Activated naive CD8-positive, alpha-beta T cell treated with anti-CD3 and anti-CD28 coated beads for 36 hours (primary cell): ENCODE results near the gene SLC7A8. TPM values are rescaled to one million over a fixed set of nuclear protein-coding genes. Genes with fewer than 3 reads are reported as not detected.
"Not testable (repeated sequence)": the region's sequence is repeated elsewhere in the genome, so short reads cannot be mapped to it uniquely, and the experiment has no call there.

Experiments used
- DNase-seq: peaks from one replicate; pipeline ENCODE4 v3.0.0; 2021
- H3K27ac Mint-ChIP-seq: one replicate; pipeline ENCODE4 v1.8.0; 2022; ENCODE audit warnings: mild to moderate bottlenecking, moderate library complexity, mixed read lengths
- H3K27me3 Mint-ChIP-seq: one replicate; pipeline ENCODE4 v1.8.0; 2022; ENCODE audit warnings: mild to moderate bottlenecking, mixed read lengths
- H3K36me3 Mint-ChIP-seq: one replicate; pipeline ENCODE4 v1.8.0; 2021; ENCODE audit warnings: mild to moderate bottlenecking, mixed read lengths
- H3K4me1 Mint-ChIP-seq: one replicate; pipeline ENCODE4 v1.8.0; 2021; ENCODE audit warnings: mixed read lengths
- H3K4me3 Mint-ChIP-seq: one replicate; pipeline ENCODE4 v1.8.0; 2022; ENCODE audit warnings: mild to moderate bottlenecking, moderate library complexity, mixed read lengths
- H3K9me3 Mint-ChIP-seq: one replicate; pipeline ENCODE4 v1.8.0; 2022; ENCODE audit warnings: mixed read lengths
- total RNA-seq, 2 experiments: library from RNA; stranded (reverse); gene quantifications; one replicate each; pipeline ENCODE4 v1.2.3, GENCODE V29; 2021

SLC7A8 gene
- 1 to 10 TPM; 2.5 to 2.8 TPM for total RNA-seq

DNA sequence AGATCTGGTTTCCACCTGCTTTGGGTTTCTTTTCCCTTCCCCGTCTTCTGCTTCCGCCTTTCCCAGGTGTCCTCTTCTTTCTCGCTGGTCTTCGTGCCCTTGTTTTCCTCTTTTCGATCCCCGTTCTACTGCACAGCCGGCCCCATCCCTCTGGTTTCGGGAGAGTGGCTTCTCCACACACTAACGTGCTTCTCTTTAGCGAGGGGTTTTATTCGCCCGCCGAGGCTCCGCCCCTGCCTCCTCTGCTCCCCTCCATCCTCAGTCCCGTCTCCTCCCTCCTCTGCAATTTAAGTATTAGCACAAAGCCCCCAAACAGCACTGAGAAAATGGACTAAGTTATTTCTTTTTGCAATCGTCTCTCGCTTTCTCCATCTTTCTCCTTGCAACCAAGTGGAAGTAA lies at the start of gene SLC7A8:
SLC7A8 (minus strand) TSS at position 182 of the 400 bp plus-strand sequence. CDS start 746 bp downstream, outside the sequence.
- peak; percentile 29 for DNase-seq
- Mint-ChIP-seq H3K9me3 (no peaks in the 10 kb centered on the region), H3K4me3 (no peak within 1 kb of the TSS), H3K27me3 (peaks cover 9% of the 10 kb centered on the region), H3K27ac (no peak within 1 kb of the TSS), H3K4me1 (peaks cover 7% of the 10 kb centered on the region), H3K36me3 (no peaks in the 10 kb centered on the region)

DNA sequence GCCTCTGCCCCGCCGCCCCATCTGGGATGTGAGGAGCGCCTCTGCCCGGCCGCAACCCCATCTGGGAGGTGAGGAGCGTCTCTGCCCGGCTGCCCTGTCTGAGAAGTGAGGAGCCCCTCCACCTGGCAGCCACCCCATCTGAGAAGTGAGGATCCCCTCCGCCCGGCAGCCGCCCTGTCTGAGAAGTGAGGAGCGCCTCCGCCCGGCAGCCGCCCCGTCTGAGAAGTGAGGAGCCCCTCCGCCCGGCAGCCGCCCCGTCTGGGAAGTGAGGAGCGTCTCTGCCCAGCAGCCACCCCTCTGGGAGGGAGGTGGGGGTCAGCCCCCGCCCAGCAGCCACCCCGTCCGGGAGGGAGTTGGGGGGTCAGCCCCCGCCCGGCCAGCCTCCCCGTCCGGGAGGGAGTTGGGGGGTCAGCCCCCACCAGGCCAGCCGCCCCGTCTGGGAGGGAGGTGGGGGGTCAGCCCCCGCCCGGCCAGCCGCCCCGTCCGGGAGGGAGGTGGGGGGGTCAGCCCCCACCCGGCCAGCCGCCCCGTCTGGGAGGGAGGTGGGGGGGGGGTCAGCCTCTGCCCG lies 48.9 kb upstream of the SLC7A8 start:
- not testable (repeated sequence) for H3K4me3 Mint-ChIP-seq

DNA sequence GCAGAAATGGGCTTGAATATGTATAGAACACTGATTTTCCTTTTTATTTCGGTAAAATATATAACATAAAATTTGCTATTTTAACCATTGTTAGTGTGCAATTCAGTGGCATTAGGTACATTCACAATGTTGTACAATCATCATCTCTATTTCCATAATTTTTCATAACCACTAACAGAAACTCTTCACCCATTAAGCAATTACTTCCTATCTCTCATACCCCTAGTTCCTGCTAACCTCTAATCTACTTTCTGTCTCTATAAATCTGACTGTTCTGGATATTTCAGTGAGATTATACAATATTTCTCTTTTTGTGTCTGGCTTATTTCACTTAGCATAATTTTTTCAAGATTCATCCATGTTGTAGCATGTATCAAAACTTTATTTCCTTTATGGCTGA lies 45.4 kb upstream of the SLC7A8 start:
- H3K27ac Mint-ChIP-seq = no peak overlapping the region
- DNase-seq = no peak
- peaks cover 15% of the 10 kb centered on the region for H3K27me3 Mint-ChIP-seq
- H3K9me3 Mint-ChIP-seq = peaks cover 4% of the 10 kb centered on the region
- H3K4me3 Mint-ChIP-seq = no peak overlapping the region
- no peaks in the 10 kb centered on the region for H3K36me3 Mint-ChIP-seq
- H3K4me1 Mint-ChIP-seq = peaks cover 6% of the 10 kb centered on the region

More for the DNA sequence above, 48.9 kb upstream of the SLC7A8 start:
- DNase-seq, H3K36me3 Mint-ChIP-seq, H3K9me3 Mint-ChIP-seq, H3K4me1 Mint-ChIP-seq, H3K27ac Mint-ChIP-seq: not testable (repeated sequence)
- H3K27me3 Mint-ChIP-seq = peaks cover 19% of the 10 kb centered on the region

DNA sequence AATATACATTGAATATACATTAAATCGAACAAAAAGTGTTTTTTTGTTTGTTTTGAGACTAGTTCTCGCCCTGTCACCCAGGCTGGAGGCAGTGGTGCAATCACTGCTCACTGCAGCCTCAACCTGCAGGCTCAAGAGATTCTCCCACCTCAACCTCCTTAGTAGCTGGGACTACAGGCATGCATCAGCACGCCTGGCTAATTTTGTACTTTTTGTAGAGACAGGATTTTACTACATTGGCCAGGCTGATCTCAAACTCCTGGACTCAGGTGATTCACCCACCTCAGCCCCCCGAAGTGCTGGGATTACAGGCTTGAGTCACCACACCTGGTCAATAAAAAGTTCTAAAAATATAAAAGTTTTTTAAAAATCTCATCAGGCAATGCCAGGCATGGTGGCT lies 44.1 kb upstream of the SLC7A8 start:
- Mint-ChIP-seq H3K4me1 (peaks cover 6% of the 10 kb centered on the region), H3K4me3 (no peak overlapping the region), H3K36me3 (no peaks in the 10 kb centered on the region), H3K27me3 (peaks cover 15% of the 10 kb centered on the region), H3K9me3 (peaks cover 4% of the 10 kb centered on the region), H3K27ac (no peak overlapping the region)
- no peak for DNase-seq

DNA sequence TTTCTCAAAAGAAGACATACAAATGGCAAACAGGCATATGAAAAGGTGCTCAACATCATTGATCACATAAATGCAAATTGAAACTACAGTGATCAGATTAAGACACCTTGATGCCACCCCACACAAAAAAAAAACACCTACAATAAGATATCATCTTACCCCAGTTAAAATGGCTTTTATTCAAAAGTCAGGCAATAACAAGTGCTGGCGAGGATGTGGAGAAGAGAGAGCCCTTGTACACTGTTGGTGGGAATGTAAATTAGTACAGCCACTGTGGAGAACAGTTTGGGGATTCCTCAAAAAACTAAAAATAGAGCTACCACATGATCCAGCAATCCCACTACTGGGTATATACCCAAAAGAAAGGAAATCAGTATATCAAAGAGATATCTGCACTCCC lies 41.5 kb upstream of the SLC7A8 start:
- DNase-seq, H3K4me1 Mint-ChIP-seq, H3K36me3 Mint-ChIP-seq, H3K27ac Mint-ChIP-seq, H3K4me3 Mint-ChIP-seq, H3K9me3 Mint-ChIP-seq: not testable (repeated sequence)
- peaks cover 33% of the 10 kb centered on the region for H3K27me3 Mint-ChIP-seq

DNA sequence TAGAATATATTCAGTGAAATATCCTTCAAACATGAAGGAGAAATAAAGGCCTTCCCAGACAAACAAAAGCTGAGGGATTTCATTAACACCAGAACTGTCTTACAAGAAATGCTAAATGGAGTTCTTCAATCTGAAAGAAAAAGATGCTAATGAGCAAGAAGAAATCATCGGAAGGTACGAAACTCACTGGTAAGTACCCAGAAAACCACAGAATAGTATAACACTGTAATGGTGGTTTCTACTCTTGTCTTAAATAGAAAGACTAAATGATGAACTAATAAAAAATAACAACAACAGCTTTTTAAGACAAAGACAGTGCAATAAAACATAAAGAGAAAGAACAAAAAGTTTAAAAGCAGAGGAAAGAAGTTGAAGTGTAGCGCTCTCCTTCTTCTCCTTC lies 35.6 kb upstream of the SLC7A8 start:
- no peak overlapping the region for H3K27ac Mint-ChIP-seq
- H3K9me3 Mint-ChIP-seq = peaks cover 5% of the 10 kb centered on the region
- no peak for DNase-seq
- H3K4me1 Mint-ChIP-seq = no peaks in the 10 kb centered on the region
- H3K36me3 Mint-ChIP-seq = no peaks in the 10 kb centered on the region
- H3K4me3 Mint-ChIP-seq = no peak overlapping the region
- peaks cover 41% of the 10 kb centered on the region for H3K27me3 Mint-ChIP-seq

DNA sequence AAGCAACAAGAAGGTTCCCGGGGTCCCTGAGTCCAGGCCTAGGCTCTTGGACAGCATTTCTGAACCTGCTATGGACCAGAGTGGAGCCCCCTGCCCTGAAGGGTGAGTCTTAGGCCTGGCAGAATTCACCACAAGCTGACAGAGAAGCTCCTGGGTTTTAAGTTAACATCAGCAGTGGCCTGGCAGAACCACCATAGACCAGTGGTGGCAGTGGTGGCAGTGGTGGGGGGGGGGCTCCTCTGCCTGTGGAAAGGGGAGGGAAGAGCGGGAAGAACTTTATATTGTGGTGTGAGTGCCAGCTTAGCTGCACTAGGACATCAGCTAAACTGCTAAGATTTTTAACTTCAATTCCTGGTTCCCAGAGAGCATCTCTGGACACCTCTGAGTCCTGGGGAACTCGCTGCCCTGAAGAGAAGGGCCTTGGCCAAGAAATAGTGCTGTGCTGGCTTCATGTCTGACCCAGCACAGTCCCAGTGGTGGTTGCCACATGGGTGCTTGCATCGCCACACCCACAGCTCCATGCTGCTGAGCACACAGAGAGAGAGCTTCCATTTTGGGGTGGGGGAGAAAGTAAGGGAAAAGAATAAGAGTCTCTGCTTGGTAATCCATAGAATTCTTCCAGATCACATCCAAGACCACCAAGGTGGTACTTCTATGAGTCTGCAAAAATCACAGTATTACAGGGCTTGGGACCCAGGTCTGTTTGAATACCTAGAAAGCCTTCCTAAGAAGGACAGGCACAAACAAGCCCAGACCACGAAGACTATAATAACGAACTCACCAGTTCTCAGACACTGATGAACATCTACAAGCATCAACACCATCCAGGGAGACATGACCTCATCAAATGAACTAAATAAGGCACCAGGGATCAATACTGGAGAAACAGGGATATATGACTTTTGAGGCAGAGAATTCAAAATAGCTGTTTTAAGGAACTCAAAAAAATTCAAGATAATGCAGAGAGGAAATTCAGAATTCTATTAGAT lies 33.9 kb upstream of the SLC7A8 start:
- H3K27ac Mint-ChIP-seq = no peak overlapping the region
- no peaks in the 10 kb centered on the region for H3K4me1 Mint-ChIP-seq
- H3K36me3 Mint-ChIP-seq = no peaks in the 10 kb centered on the region
- H3K27me3 Mint-ChIP-seq = peaks cover 41% of the 10 kb centered on the region
- DNase-seq = no peak
- H3K9me3 Mint-ChIP-seq = peaks cover 5% of the 10 kb centered on the region
- H3K4me3 Mint-ChIP-seq = no peak overlapping the region

DNA sequence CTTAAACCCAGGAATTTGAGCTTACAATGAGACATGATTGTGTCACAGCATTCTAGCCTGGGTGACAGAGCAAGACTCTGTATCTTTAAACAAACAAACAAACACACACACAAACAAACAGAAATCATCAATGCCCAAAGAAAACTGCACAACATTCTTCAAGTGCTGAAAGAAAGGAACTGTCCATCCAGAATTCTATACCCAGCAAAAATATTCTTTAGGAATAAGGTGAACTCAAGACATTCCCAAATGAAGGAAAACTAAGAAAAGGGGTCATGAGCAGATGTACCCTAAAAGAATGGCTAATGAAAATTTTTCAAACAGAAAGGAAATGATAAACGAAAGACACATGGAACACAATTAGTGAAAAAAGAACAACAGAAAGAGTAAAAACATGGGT lies 32.0 kb upstream of the SLC7A8 start:
- H3K4me3 Mint-ChIP-seq = no peak overlapping the region
- no peaks in the 10 kb centered on the region for H3K36me3 Mint-ChIP-seq

DNA sequence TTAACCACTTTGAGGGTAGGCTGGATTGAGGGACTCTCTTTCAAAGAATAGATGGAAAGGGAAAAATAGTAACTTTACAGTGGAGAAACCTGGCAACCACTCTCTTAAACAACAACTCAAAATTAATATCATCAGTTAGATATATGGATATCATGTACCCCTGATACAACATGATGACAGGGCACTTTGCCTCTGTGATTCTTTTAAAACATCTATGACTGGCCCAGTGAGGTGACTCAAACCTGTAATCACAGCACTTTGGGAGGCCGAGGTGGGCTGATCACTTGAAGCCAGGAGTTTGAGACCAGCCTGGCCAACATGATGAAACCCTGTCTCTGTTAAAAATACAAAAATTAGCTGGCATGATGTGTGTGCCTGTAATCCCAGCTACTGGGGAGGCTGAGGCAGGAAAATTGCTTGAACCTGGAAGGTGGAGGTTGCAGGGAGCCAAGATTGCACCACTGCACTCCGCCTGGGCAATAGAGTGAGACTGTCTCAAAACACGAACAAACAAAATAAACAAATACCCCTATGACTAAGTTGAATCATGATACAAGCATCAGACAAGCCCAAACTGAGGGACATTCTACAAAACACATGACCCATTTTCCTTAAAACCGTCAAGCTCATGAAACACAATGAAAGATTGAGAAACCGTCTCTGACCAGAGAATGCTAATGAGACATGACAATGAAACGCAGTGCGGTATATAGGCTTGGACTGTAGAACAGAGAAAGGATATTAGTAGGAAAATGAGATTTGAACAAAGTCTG lies 26.4 kb upstream of the SLC7A8 start:
- no peak for DNase-seq
- H3K27me3 Mint-ChIP-seq = peaks cover 22% of the 10 kb centered on the region
- H3K4me1 Mint-ChIP-seq = peaks cover 2% of the 10 kb centered on the region
- H3K9me3 Mint-ChIP-seq = peaks cover under 1% of the 10 kb centered on the region
- H3K36me3 Mint-ChIP-seq = no peaks in the 10 kb centered on the region
- no peak overlapping the region for H3K4me3 Mint-ChIP-seq
- no peak overlapping the region for H3K27ac Mint-ChIP-seq

More for the DNA sequence above, 32.0 kb upstream of the SLC7A8 start:
- no peak overlapping the region for H3K27ac Mint-ChIP-seq
- DNase-seq = no peak
- no peaks in the 10 kb centered on the region for H3K4me1 Mint-ChIP-seq
- peaks cover 5% of the 10 kb centered on the region for H3K9me3 Mint-ChIP-seq
- H3K27me3 Mint-ChIP-seq = peaks cover 30% of the 10 kb centered on the region

DNA sequence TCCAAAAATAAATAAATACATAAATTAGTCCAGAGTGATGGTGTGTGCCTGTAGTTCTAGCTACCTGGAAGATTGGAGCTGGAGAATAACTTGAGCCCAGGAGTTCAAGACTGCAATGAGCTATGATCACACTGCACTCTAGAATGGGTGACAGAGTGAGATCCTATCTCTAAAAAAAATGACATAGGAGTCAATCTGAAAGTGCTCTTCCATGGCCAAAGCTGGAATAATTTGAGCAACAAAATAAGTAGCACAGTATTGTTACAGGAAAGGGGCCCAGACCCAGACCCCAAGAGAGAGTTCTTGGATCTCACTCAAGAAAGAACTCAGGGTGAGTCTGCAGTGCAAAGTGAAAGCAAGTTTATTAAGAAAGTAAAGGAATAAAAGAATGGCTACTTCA lies 24.9 kb upstream of the SLC7A8 start:
- no peak for DNase-seq
- no peak overlapping the region for H3K27ac Mint-ChIP-seq
- no peaks in the 10 kb centered on the region for H3K9me3 Mint-ChIP-seq
- peaks cover 2% of the 10 kb centered on the region for H3K4me1 Mint-ChIP-seq
- peaks cover 22% of the 10 kb centered on the region for H3K27me3 Mint-ChIP-seq
- H3K4me3 Mint-ChIP-seq = no peak overlapping the region
- H3K36me3 Mint-ChIP-seq = no peaks in the 10 kb centered on the region

DNA sequence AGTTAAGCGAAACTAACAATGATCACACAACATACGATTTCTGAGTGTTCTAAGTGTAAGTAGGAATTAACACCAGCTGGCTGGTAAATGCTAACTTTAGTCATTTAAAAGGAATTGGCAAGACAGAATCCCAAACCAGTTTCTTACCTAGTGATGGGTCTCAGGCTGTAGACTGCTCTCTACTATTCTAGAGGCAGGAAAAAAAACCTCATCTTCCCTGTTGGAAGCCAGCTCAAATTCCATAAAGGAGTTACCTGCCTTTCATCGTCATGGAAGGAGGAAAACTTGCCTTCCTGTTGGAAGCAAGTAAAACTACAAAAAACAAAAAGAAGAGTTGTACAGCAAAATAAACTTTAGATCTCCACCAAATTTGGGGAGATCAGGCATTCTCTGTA lies 23.7 kb upstream of the SLC7A8 start:
- Mint-ChIP-seq H3K4me1 (peaks cover 2% of the 10 kb centered on the region), H3K4me3 (no peak overlapping the region), H3K27ac (no peak overlapping the region), H3K36me3 (no peaks in the 10 kb centered on the region), H3K9me3 (no peaks in the 10 kb centered on the region), H3K27me3 (peaks cover 22% of the 10 kb centered on the region)
- DNase-seq = no peak

DNA sequence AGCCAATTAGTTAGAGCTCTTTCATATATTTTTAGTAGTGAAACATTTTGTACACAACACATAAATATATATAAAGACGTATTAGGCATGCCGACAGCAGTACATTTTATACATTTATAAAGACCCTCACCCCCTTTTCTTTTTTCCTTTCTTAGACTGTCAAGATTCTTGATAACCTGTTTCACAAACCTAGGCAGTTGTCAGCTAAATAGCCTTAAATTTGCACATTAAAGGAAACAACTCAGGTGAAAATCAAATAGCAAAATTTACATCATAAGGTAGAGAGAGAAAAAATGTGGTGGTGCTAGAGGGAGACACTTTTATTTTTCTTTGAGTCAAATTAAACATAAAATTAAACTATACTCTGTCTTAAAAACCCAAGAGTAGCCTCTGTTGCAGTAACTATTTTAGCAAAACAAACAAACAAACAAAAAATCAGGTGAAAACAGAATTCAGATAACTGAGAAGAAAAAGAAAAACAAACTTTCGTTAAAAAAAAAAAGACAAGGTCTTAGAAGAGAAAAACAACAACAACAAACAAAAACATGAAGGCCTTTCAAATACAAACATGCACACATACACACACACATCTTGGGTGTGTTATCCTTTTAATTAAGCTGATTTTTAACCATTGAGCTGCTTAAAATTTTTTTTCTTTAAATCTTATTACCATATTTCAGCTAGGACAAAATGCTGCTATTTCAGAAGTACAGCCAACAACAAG lies 23.1 kb upstream of the SLC7A8 start:
- no peaks in the 10 kb centered on the region for H3K36me3 Mint-ChIP-seq
- no peaks in the 10 kb centered on the region for H3K9me3 Mint-ChIP-seq
- peaks cover 2% of the 10 kb centered on the region for H3K4me1 Mint-ChIP-seq
- H3K27ac Mint-ChIP-seq = no peak overlapping the region
- H3K27me3 Mint-ChIP-seq = peaks cover 22% of the 10 kb centered on the region
- DNase-seq = no peak
- H3K4me3 Mint-ChIP-seq = no peak overlapping the region

DNA sequence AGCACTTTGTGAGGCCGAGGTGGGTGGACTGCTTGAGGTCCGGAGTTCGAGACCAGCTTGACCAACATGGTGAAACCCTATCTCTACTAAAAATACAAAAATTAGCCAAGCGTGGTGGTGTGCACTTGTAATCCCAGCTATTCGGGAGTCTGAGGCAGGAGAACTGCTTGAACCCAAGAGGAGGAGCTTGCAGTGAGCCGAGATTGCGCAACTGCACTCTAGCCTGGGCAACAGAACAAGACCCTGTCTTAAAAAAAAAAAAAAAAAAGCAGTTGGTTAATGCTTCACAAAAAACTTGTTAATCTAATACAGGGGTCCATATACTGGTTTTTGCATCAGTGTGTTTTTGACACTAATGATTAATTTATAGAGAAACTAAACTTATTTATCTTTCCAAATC lies 18.5 kb upstream of the SLC7A8 start:
- no peak overlapping the region for H3K4me3 Mint-ChIP-seq
- H3K27me3 Mint-ChIP-seq = no peaks in the 10 kb centered on the region
- H3K4me1 Mint-ChIP-seq = no peaks in the 10 kb centered on the region
- no peaks in the 10 kb centered on the region for H3K36me3 Mint-ChIP-seq
- H3K27ac Mint-ChIP-seq = no peak overlapping the region
- H3K9me3 Mint-ChIP-seq = no peaks in the 10 kb centered on the region
- no peak for DNase-seq

DNA sequence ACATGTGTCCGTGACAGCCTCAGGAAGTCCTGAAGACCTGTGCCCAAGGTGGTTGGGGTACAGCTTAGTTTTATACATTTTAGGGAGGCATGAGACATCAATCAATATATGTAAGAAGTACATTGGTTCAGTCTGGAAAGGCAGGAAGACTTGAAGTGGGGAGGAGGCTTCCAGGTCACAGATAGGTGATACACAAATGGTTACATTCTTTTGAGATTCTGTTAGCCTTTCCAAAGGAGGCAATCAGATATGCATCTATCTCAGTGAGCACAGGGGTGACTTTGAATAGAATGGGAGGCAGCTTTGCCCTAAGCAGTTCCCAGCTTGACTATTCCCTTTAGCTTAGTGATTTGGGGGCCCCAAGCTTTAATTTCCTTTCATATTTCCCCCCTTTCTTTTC lies 15.7 kb upstream of the SLC7A8 start:
- H3K27me3 Mint-ChIP-seq, DNase-seq, H3K27ac Mint-ChIP-seq, H3K4me3 Mint-ChIP-seq, H3K36me3 Mint-ChIP-seq, H3K9me3 Mint-ChIP-seq, H3K4me1 Mint-ChIP-seq: not testable (repeated sequence)

DNA sequence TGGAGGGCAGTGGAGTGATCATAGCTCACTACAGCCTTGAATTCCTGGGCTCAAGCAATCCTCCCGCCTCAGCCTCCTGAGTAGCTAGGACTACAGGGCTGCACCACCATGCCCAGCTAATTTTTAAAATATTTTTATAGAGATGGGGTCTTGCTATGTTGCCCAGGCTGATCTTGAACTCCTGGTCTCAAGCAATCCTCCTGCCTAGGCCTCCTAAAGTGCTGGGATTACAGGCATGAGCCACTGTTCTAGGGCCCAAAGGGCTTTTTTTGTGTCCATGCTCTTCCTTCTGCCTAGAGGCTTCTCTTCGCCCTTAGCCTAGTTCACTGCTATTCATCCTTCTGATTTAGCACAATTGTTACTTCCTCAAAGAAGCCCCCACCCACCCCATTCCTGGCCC lies 13.0 kb upstream of the SLC7A8 start:
- not testable (repeated sequence) for DNase-seq, H3K4me1 Mint-ChIP-seq, H3K27ac Mint-ChIP-seq, H3K27me3 Mint-ChIP-seq, H3K36me3 Mint-ChIP-seq, H3K9me3 Mint-ChIP-seq, H3K4me3 Mint-ChIP-seq
